ENCODE measurements around the gene ATP9A.
"Not testable (repeated sequence)": the region's sequence is repeated elsewhere in the genome, so short reads cannot be mapped to it uniquely, and the experiment has no call there.

Gene ATP9A

DNA sequence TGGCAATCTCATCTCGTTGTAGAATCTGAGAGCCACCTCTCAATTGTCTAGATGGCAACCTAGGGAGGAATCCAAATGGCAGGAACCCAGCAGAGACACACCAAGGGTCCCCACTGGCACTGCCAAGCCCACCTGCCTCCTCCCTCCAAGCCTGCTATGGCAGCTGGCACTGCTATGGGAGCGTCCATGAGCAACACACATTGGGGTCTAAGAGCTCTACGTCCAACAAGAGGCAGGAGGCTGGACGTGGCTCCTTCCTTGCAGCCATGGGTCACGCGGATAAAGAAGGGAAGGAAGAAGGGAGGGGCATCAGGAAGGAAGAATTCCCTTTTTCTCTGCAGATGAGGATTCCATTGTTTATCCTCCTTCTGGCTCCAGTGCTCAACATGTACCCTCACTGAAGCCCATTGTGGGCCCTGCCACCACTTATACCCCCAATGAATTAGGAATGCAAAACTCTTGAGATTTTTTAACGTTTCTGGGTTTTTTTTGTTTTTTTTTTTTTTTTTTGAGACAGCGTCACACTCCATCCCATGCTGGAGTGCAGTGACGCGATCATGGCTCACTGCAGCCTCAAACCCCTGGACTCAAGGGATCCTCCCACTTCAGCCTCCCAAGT is 17.3 kb downstream of the ATP9A start:
- no peak for DNase-seq (ENCODE audit: low read depth)
- no peak overlapping the region for H3K4me3 ChIP-seq (ENCODE audit: low read depth, low read length)
- no peak for TF ChIP-seq CTCF (conservative IDR thresholded peaks at IDR 0.05; ENCODE audit: low read depth, low read length)

DNA sequence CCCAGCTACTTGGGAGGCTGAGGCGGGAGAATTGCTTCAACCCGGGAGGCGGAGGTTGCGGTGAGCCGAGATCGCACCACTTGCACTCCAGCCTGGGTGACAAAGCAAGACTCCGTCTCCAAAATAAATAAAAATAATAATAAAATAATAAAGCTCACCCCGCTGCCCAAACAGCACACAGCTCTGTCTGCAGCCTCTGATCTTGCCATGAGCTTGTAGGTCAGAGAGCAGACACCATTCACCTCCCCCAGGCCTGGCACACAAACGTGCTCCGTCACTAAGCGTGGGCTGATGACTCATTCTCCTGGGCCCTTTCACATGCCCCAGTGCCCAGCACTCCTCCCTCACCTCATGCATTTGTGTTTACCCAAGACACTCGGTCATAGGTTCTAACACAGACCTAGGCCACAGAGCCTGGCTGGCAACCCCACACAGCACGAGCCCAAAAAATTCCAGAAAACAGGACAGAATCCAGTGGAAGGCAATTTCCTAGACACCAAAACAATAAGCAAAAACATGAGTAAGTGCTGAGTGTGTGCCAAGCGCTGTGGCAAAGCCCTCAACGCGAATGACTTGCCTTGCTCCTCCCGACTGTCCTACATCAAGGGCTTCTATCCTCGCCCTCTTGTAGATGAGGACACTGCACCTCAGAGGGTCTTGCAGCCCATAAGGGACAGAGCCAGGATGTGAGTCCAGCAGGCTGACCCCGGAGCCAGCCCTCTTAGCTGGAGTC is 18.0 kb downstream of the ATP9A start:
- peak; percentile 67 for DNase-seq (ENCODE audit: low read depth)
- no peak for TF ChIP-seq CTCF (conservative IDR thresholded peaks at IDR 0.05; ENCODE audit: low read depth, low read length)
- H3K4me3 ChIP-seq (ENCODE audit: low read depth, low read length), result no peak overlapping the region

DNA sequence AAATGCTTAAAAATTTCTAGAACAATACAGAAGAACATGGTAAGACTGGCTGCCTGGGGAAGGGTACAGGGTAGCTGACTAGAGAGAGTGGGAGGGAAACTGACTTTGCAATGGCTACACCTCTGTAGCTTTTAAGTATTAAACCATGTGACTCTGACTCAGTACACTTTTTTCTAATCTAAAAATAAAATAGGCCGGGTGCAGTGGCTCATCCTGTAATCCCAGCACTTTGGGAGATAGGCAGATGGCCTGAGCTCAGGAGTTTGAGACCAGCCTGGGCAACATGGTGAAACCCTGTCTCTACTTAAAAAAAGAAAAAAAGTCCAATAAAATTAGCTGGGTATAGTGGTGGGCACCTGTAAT is 18.5 kb downstream of the ATP9A start:
- TF ChIP-seq CTCF (conservative IDR thresholded peaks at IDR 0.05; ENCODE audit: low read depth, low read length), result no peak
- peak; percentile 44 for DNase-seq (ENCODE audit: low read depth)
- H3K4me3 ChIP-seq (ENCODE audit: low read depth, low read length), result no peak overlapping the region

- DNase-seq (ENCODE audit: low read depth), result no peak
- TF ChIP-seq CTCF (conservative IDR thresholded peaks at IDR 0.05; ENCODE audit: low read depth, low read length), result no peak
- no peak overlapping the region for H3K4me3 ChIP-seq (ENCODE audit: low read depth, low read length)
These were observed 20.8 kb downstream of the ATP9A start for GRCh38 chr20:51747182-51747911.

DNA sequence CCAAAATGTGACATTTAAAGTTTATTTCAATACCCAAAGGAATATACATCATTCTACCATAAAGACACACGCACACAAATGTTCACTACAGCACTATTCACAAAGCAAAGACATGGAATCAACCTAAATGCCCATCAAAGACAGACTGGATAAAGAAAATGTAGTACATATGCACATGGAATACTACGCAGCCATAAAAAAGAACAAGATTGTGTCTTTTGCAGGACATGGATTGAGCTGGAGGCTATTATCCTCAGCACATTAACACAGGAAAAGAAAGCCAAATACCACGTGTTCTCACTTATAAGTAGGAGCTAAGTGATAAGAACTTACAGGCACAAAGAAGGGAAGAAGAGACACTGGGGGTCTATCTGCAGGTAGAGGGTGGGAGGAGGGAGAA is 22.4 kb downstream of the ATP9A start:
- TF ChIP-seq CTCF (conservative IDR thresholded peaks at IDR 0.05; ENCODE audit: low read depth, low read length), result no peak
- no peak for DNase-seq (ENCODE audit: low read depth)
- no peak overlapping the region for H3K4me3 ChIP-seq (ENCODE audit: low read depth, low read length)

DNA sequence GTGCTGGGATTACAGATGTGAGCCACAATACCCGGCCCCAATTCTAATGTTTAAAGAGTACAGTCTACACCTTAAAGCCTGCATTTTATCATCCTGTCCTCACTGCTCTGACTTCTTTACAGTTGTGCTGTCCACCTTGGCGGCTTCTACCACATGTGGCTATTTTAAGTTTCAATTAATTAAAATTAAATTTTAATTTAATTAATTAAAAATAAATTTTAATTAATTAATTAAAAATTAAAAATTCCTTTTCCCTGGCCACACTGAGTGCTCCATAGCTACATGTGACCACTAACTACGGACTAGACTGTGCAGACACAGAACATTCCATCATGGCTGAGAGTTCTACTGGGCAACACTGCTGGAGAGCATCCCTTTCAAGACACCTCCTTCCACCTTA is 27.4 kb downstream of the ATP9A start:
- no peak for DNase-seq (ENCODE audit: low read depth)
- TF ChIP-seq CTCF (conservative IDR thresholded peaks at IDR 0.05; ENCODE audit: low read depth, low read length), result no peak
- no peak overlapping the region for H3K4me3 ChIP-seq (ENCODE audit: low read depth, low read length)

- not testable (repeated sequence) for DNase-seq (ENCODE audit: low read depth); H3K4me3 ChIP-seq (ENCODE audit: low read depth, low read length)
These were observed 27.9 kb downstream of the ATP9A start for GRCh38 chr20:51740308-51740707.

All from choroid plexus epithelial cell (primary cell).